ENCODE results near the gene TEX38. TPM values are rescaled to one million over a fixed set of nuclear protein-coding genes. Genes with fewer than 3 reads are reported as not detected.

Gene TEX38
- total RNA-seq, 4 donors from 2014 or later, result not detected

- intact Hi-C loops (cut with DNase I; ENCODE audit: low total_unique reads), result no loop called here
- TF ChIP-seq CTCF (IDR thresholded peaks at IDR 0.05) (no peak), POLR2A (IDR thresholded peaks at IDR 0.05) (no peak)
- H3K27ac ChIP-seq, result no peak overlapping the region
Measured at GRCh38 chr1:46665983-46666382, 5.7 kb upstream of the TEX38 start.

GRCh38 chr1:46667782-46668760 lies 3.6 kb upstream of the TEX38 start, which contains the start of gene ATPAF1:
Gene ATPAF1 (minus strand): TSS chr1:46668364. CDS start chr1:46668322, 42 bp downstream.
- Histone ChIP-seq H3K27ac (peak within 1 kb of the TSS; percentile 77 to 79), H3K4me3 (peak within 1 kb of the TSS; percentile 71 to 99), H3K9me3 (no peaks in the 10 kb centered on the region), H3K4me1 (peaks cover 0 to 10% of the 10 kb centered on the region in 2 donors), H3K27me3 (no peaks in the 10 kb centered on the region), H3K36me3 (no peaks in the 10 kb centered on the region)
- peak; percentile 61 to 64 for DNase-seq
- TF ChIP-seq CTCF (IDR thresholded peaks at IDR 0.05) (peak in 1 of 4 experiments; percentile 24), POLR2A (IDR thresholded peaks at IDR 0.05) (peak in 1 of 2 donors; percentile 58)
- intact Hi-C loops (cut with DNase I; ENCODE audit: low total_unique reads), result no loop called here

More at GRCh38 chr1:46665983-46666382, 5.7 kb upstream of the TEX38 start:
- Histone ChIP-seq H3K9me3 (no peaks in the 10 kb centered on the region), H3K36me3 (no peaks in the 10 kb centered on the region), H3K4me1 (peaks cover 0 to 10% of the 10 kb centered on the region in 2 donors), H3K27me3 (no peaks in the 10 kb centered on the region), H3K4me3 (no peak overlapping the region)
- no peak for DNase-seq

- H3K9me3 ChIP-seq, result no peaks in the 10 kb centered on the region
- H3K27me3 ChIP-seq, result no peaks in the 10 kb centered on the region
- no peak overlapping the region for H3K4me3 ChIP-seq
- intact Hi-C loops (cut with DNase I; ENCODE audit: low total_unique reads), result no loop called here
- peaks cover 0 to 10% of the 10 kb centered on the region in 2 donors for H3K4me1 ChIP-seq
- no peak overlapping the region for H3K27ac ChIP-seq
- H3K36me3 ChIP-seq, result no peaks in the 10 kb centered on the region
- DNase-seq, result no peak
- TF ChIP-seq POLR2A (IDR thresholded peaks at IDR 0.05) (no peak), CTCF (IDR thresholded peaks at IDR 0.05) (no peak)
Measured at GRCh38 chr1:46670134-46670533, 1.5 kb upstream of the TEX38 start.

DNA sequence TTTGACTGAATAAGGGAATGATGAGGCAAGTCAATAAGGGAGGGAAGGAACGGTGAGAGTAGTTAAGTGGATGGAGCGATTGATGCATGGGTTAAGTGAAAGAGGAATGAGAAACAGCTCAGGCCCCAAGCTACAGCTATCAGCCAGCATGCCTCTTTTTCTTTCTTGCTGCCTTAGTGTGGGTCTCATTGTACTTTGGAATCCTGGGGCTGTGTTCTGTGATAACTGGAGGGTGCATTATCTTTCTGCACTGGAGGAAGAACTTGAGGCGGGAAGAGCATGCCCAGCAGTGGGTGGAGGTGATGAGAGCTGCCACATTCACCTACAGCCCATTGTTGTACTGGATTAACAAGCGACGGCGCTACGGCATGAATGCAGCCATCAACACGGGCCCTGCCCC lies 1.0 kb downstream of the TEX38 start:
- intact Hi-C loops (cut with DNase I; ENCODE audit: low total_unique reads), result no loop called here
- TF ChIP-seq POLR2A (IDR thresholded peaks at IDR 0.05), result no peak
- no peak for TF ChIP-seq CTCF (IDR thresholded peaks at IDR 0.05)
- no peak for DNase-seq
- no peaks in the 10 kb centered on the region for H3K4me1 ChIP-seq
- no peak overlapping the region for H3K27ac ChIP-seq
- no peak overlapping the region for H3K4me3 ChIP-seq
- no peaks in the 10 kb centered on the region for H3K36me3 ChIP-seq
- no peaks in the 10 kb centered on the region for H3K9me3 ChIP-seq
- H3K27me3 ChIP-seq, result no peaks in the 10 kb centered on the region

- no peaks in the 10 kb centered on the region for H3K9me3 ChIP-seq
- no peak overlapping the region for H3K4me3 ChIP-seq
- DNase-seq, result no peak
- no peaks in the 10 kb centered on the region for H3K4me1 ChIP-seq
- H3K27ac ChIP-seq, result no peak overlapping the region
- no peak for TF ChIP-seq CTCF (IDR thresholded peaks at IDR 0.05)
- TF ChIP-seq POLR2A (IDR thresholded peaks at IDR 0.05), result no peak
- no peaks in the 10 kb centered on the region for H3K27me3 ChIP-seq
- no peaks in the 10 kb centered on the region for H3K36me3 ChIP-seq
- intact Hi-C loops (cut with DNase I; ENCODE audit: low total_unique reads), result no loop called here
Measured at GRCh38 chr1:46673749-46674182, 2.1 kb downstream of the TEX38 start.
